Measurements from ENCODE around the gene IGF1R. TPM values are rescaled to one million over a fixed set of nuclear protein-coding genes. Genes with fewer than 3 reads are reported as not detected.

The IGF1R gene
- total RNA-seq, 1 donor from 2014 or later: 29.2 TPM

GRCh38 chr15:98823616-98824015 is 175.3 kb downstream of the IGF1R start:
- no peak for DNase-seq (ENCODE audit: low spot score)

DNA sequence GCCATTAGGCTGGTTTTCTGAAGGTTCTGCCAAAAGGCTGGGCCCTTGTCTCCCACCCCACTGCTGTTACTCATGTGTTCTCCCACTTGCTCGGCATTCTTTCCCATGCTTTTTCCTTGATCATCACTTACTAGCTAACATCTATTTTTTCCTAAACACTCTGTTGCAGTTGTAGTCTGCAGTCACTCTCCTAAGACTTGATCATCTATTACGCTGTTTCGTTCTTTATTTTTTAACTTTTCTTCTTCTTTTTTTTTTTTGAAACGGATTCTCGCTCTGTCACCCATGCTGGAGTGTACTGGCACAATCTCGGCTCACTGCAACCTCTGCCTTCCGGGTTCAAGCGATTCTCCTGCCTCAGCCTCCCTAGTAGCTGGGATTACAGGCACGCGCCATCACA is 176.3 kb downstream of the IGF1R start:
- no peak for DNase-seq (ENCODE audit: low spot score)

GRCh38 chr15:98826658-98827057 is 178.3 kb downstream of the IGF1R start:
- no peak for DNase-seq (ENCODE audit: low spot score)

DNA sequence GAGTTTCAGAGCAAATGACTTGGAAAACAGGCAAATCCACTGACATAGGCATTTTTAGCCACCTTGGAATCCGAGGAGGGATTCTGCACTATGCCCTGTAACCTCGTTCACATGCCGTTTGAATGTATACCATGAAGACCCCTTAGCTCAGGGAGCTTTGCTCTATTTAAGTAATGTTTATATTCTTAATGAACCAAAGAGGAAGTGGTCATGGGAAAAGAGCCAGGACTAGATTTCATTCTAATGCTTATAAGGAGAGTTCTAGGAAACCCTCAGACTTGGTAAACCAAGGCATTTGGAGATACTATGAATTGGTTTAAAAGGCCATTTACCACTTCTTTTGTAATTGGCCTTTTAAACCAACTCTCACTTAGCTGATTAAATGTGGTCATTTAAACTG is 178.9 kb downstream of the IGF1R start:
- DNase-seq (ENCODE audit: low spot score): no peak

DNA sequence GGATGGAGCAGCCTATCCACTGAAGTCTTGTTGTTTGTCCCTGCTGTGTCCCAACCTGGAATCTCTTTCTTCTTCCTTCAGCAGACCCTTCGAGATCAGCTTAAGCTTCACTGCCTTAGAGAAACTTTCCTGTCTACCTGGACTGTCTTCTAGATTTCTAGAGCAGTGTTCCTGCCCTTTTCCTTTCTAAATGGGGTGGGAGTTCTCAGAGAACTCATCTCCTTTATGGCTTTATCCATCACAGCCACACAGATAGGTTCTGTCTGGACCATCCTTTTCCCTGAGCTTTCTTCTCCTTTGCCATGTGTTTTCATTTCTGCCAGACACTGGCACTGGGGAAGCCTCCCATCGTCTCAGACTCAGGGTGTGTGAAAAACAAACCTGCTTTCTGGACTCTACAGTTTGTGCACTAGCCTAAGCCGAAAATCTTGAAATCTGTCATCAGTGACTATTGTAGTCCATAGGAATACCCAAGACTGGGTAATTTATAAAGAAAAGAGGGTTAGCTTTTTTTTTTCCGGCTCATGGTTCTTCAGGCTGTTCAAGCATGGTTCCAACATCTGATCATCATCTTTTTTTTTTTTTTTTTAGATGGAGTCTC is 181.8 kb downstream of the IGF1R start:
- DNase-seq (ENCODE audit: low spot score): no peak

GRCh38 chr15:98834976-98835375 is 186.6 kb downstream of the IGF1R start:
- DNase-seq (ENCODE audit: low spot score): no peak

DNA sequence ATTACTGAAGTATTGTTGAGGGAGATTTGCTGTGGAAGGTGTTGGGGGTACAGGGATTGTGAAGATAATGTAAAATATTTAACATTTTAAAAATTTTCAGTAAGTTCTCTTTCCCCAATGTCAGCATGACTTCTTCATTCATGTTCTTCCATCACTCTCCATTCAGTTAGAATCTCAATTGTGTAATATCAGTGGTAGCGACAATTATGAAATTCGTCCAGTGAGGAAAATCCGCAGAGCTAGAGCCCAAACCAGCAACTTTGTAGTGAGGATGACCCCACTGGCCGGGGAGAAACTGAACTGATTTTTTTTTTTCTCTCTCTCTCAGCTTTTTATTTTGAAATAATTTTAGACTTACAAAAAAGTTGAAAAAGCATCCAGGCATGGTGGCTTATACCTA is 187.5 kb downstream of the IGF1R start:
- no peak for DNase-seq (ENCODE audit: low spot score)

DNA sequence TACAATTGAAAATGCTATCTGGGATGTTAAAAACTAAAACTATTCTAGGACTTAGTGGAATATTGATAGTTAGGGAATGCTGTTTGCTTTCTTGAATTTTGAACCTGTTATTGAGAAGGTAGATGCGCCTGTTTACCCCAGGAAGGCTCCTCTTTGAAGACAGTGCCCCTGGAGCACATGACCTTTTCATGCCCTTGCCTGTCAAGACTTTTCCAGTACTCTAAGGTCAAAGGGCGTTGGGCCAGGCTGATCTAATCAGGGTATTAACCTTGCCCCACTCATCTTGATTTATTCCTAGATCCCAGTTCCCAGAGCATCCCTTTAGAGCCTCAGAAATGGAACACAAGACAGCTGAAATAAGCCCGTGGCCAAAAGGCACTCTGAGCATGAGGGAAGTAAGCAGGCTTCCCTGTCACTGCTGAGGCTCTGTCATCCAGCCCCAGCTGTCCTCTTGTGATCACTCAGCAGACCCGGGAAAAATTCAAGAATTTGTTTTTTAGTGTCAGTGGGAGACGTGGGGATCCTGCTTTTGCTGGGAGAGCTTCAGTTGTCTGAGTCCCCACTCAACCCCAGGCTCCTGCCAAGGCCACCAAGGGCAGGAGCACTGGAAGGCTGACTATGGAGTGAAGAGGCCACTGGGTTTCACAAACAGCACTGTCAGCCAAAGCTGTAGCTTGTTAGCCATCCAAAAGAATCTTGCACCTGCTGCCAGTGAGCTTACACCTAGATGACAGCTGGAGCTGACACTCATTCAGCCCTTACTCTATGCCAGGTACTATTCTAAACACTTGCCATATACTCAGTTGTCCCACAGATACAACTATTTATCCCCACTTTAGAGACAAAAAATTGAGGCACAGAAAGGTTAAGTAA is 190.3 kb downstream of the IGF1R start:
- no peak for DNase-seq (ENCODE audit: low spot score)

DNA sequence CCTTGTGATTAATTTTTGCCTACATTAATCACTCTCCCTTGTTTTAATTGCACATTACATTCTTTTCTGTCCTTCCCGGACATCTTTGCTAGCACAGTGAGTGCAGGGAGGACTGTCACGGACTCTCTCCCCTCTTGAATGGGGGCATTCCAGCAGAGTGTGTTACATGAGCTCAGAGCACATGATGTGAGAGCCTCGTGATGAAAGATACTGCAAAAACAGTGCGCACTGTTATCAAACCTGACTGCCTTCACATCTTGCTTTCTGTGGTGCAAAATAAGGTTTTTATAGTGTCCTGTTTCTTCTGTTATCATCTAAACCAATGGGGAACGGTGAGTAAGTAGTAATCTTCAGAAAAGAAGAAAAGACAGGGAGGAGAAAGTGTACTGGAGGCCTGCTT is 191.7 kb downstream of the IGF1R start:
- DNase-seq (ENCODE audit: low spot score): no peak

DNA sequence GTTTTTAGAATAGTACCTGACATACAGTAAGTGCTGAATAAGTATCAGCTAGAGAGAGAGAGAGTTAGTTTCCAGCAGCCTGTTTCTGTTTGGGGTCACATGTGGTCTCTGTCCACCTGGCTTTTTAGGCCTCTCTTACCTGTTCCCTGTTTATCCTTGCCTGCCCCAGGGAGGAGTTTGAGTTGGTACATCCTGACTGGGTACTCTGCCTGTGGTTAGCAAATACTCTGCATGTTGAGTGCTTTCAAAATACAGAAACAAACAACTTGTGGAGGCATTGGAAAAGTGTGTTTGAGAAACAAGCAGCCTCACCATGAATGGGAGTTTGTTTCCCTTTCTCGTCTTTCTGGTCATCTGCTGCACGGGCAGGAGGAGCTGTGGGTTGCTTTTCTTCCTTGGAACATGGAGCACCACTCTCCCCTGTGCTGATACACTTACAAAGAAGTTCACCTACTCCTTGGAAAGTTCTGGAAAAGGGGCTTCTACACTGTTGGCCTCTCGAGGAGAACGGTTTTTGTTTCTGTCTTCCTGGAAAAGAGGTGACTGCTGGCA is 193.2 kb downstream of the IGF1R start:
- no peak for DNase-seq (ENCODE audit: low spot score)

DNA sequence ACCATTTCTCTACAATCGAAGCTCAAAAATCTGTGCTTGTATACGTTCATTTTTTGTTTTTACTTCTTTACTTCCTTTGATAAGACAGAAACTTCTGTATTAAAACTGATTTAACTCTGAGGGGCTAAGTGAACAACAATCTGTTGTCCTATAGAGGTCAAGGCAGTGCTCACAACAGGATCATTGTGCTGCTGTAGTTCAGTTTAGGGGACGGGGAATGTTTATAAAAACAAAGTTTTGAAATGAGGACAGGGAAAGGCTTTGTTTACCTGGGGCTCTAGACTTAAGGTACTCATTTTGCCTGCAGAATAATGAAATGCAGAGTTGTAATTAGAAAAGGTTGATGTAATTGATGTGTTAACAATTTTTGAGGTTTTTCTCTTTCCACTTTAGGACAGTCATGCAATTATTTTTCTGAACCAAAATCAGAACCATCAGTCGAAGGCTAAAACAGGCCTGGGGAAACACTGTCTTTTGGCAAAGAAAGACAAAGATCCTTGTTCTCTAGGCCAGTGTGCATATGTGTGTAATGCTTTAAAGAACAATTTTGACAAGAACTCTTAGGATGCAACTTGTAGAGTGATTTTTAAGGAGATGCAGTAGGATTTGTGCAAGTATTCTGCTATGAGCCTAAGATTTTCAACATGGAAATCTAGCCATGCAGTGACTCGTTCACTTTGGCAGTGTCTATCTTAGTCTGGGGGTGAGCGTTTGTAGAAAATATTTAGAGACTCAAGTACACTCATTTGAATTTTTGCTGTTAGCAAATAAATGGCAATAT is 194.0 kb downstream of the IGF1R start:
- DNase-seq (ENCODE audit: low spot score): no peak

GRCh38 chr15:98842973-98843285 is 194.6 kb downstream of the IGF1R start:
- DNase-seq (ENCODE audit: low spot score): no peak

GRCh38 chr15:98843844-98844243 is 195.5 kb downstream of the IGF1R start:
- no peak for DNase-seq (ENCODE audit: low spot score)

- no peak for DNase-seq (ENCODE audit: low spot score)
Measured at GRCh38 chr15:98844261-98844660, 195.9 kb downstream of the IGF1R start.

DNA sequence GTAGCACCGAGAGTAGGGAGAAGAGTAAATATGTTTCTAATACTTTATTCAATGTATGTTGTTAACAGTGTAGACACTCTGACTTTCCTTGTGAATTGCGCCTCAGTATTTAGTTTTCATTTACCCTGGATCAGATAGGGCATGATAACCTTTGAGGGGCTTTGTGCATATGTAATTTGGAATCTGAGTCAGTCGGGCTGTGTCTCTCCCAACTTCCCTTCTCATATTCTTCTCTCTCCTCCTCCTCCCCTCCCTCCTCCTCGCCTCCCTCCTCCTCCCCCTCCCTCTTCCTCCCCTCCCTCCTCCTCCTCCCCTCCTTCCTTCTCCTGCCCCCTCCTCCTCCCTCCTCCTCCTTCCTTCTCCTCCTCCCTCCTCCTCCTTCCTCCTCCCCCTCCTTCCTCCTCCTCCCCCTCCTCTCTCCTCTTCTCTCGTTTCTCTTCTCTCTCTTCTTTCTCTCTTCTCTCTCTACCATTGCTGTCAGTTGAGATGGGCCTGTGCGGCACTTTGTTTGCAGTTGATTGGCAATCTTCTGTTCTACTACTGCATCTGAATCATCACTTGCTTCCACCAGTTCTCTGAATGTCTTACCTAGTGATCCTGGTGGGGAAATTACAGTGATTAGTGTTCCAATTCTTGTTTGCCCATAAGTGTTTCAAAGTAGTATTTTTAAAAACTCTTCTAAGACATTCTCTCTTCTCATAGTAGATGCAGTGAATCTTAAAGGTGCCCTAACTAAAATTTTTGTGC is 197.0 kb downstream of the IGF1R start:
- DNase-seq (ENCODE audit: low spot score): no peak

GRCh38 chr15:98850961-98851572 is 202.7 kb downstream of the IGF1R start:
- no peak for DNase-seq (ENCODE audit: low spot score)

- no peak for DNase-seq (ENCODE audit: low spot score)
Measured at GRCh38 chr15:98853161-98853560, 204.8 kb downstream of the IGF1R start.

DNA sequence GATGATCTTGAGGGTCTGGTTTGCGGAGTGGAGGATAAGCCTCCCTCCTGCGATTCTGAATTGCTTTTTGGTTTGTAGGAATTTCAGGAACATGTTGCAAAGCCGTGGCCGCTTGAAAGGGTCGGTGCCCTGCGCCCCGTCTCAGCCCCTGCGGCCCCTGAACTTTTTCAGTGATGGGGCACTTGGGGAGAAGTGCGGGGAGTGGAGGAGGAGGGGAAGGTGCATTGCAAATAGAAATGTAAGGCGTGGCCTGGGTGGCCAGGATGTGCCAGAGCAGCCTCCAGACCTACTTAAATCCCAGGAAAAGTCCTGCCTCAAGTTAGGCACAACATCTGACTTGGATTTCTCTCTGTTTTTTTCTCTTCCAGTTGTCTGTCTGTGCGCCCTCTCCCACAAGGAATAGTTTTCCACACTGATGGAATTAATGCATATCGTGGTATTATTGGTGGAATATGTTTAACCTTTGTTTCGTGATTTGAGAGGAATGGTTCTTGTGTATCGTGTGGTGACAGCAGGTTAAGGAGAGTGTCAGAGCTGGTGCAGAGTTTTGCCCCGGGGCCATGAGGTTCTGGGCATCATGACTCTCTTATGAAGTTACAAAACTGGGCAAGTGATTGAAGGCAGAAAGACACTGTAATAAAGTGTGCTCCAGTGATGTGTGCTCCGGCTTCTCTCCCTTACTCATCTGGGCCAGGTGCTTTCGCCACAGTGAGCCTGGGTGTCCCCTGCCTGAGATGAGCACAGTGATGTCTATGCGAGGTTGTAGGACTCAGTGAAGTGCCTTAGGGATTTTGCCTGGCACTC is 205.5 kb downstream of the IGF1R start:
- DNase-seq (ENCODE audit: low spot score): no peak

DNA sequence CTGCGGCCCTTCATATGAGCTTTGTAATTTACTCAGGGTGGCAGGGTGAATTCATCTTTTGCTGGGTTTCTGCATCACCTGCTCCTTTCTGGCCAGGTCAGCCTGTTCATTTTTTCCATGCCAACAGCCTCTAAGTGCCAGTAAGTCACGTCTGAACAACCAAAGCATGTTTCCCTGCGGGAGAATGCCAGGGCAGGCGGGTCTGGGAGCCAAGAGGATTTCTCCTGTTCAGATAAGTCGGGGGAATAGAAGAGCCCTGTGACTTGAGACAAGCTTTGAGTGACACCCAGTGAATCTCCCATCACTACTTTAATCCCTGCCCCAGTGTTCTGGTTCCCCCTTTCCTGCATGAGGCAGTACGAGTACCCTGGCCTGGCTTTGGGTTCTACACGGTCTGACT is 206.2 kb downstream of the IGF1R start:
- DNase-seq (ENCODE audit: low spot score): no peak

Data from mesenteric fat pad (tissue), 1 donor.